ENCODE measurements around the gene ARHGEF4. TPM values are rescaled to one million over a fixed set of nuclear protein-coding genes. Genes with fewer than 3 reads are reported as not detected.

Gene ARHGEF4
- total and polyA plus RNA-seq, 2 donors (not counting 3 experiments of a cell fraction or from before 2014, with no cell fraction given) = not detected

DNA sequence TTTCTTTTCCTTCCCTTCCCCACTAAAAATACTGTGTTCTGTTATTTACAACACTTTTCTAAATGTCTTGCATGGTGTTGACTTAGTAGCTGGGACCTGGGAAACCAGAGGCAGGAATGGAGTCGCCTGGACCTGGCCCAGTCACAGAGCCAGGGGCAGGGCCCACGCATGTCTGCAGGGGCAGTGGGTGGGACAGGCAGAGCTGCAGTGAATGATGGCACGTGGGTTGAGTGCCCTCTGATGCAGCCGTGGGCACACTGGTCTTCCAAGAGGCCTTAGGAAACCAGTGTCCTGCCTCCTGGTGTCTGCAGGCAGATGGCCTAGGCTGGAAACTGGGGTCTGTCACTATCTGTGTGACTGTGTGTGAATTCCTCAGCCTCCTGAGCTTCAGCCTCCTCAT, 46.8 kb downstream of the ARHGEF4 start:
- H3K9ac ChIP-seq (replicated peaks; ENCODE audit: extremely low read depth, insufficient read depth, low read length) = no peak overlapping the region
- TF ChIP-seq, protein P1, sequence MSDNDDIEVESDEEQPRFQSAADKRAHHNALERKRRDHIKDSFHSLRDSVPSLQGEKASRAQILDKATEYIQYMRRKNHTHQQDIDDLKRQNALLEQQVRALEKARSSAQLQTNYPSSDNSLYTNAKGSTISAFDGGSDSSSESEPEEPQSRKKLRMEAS (IDR thresholded peaks at IDR 0.05; ENCODE audit: insufficient read depth, insufficient read length) = no peak
- TF ChIP-seq GATA2 (IDR thresholded peaks at IDR 0.05; ENCODE audit: insufficient read depth, insufficient read length, low read depth, low read length) (no peak), MYC (IDR thresholded peaks at IDR 0.05; ENCODE audit: low read depth, low read length) (no peak), EZH2 (IDR thresholded peaks at IDR 0.05; ENCODE audit: borderline replicate concordance, low read depth, low read length, severe bottlenecking) (no peak), POLR2AphosphoS5 (IDR thresholded peaks at IDR 0.05; ENCODE audit: insufficient read depth, low read depth, low read length) (no peak), JUN (IDR thresholded peaks at IDR 0.05; ENCODE audit: borderline replicate concordance, insufficient read depth, insufficient read length, low read depth) (no peak), POLR2A (IDR thresholded peaks at IDR 0.05; ENCODE audit: low read depth, low read length) (no peak), FOS (IDR thresholded peaks at IDR 0.05; ENCODE audit: borderline replicate concordance, insufficient read depth, low read length) (no peak)
- TF ChIP-seq, protein P2, sequence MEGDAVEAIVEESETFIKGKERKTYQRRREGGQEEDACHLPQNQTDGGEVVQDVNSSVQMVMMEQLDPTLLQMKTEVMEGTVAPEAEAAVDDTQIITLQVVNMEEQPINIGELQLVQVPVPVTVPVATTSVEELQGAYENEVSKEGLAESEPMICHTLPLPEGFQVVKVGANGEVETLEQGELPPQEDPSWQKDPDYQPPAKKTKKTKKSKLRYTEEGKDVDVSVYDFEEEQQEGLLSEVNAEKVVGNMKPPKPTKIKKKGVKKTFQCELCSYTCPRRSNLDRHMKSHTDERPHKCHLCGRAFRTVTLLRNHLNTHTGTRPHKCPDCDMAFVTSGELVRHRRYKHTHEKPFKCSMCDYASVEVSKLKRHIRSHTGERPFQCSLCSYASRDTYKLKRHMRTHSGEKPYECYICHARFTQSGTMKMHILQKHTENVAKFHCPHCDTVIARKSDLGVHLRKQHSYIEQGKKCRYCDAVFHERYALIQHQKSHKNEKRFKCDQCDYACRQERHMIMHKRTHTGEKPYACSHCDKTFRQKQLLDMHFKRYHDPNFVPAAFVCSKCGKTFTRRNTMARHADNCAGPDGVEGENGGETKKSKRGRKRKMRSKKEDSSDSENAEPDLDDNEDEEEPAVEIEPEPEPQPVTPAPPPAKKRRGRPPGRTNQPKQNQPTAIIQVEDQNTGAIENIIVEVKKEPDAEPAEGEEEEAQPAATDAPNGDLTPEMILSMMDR (IDR thresholded peaks at IDR 0.05; ENCODE audit: extremely low read depth in 1 of 2, insufficient read depth in 1 of 2, low read depth in 1 of 2, low read length in 2 of 2) = no peak
- no peaks in the 10 kb centered on the region for H3K79me2 ChIP-seq (ENCODE audit: control insufficient read depth, insufficient read depth, low read length)
- dilution Hi-C loops (cut with MboI; ENCODE audit: extremely low pct_ligation_motif_present, low sequenced_read_pairs) (no loop called here), intact Hi-C loops (cut with micrococcal nuclease) (no loop called here)
- no peak overlapping the region for H2AFZ ChIP-seq (ENCODE audit: low read depth, low read length)
- H3K9me1 ChIP-seq (replicated peaks; ENCODE audit: control insufficient read depth, extremely low read depth, insufficient read depth, low read length) = no peaks in the 10 kb centered on the region
- ChIA-PET CTCF (interaction anchor here (1.2 kb wide), 1 partner anchor 10 kb away, joined by 3 read pairs; no protein-coding TSS in a partner anchor), POLR2A (no interaction called here)
- no peak for DNase-seq (ENCODE audit: low read depth, low spot score)
- H3K36me3 ChIP-seq (ENCODE audit: control insufficient read depth in 2 of 2, extremely low read depth in 1 of 2, insufficient read depth in 2 of 2, low read length in 2 of 2) = no peaks in the 10 kb centered on the region
- BruUV-seq (replicated peaks) = no TSS peak
- H3K27me3 ChIP-seq (ENCODE audit: control insufficient read depth in 2 of 2, insufficient read depth in 2 of 2, low read length in 2 of 2) = no peaks in the 10 kb centered on the region
- no peaks in the 10 kb centered on the region for H3K4me1 ChIP-seq (ENCODE audit: control insufficient read depth, extremely low read depth, insufficient read depth, low read length)
- H3K9me3 ChIP-seq (replicated peaks; ENCODE audit: control insufficient read depth, insufficient read depth, low read length) = no peaks in the 10 kb centered on the region
- H3K4me2 ChIP-seq (ENCODE audit: insufficient read depth, low read length) = no peak overlapping the region
- no peaks in the 10 kb centered on the region for H4K20me1 ChIP-seq (replicated peaks; ENCODE audit: control insufficient read depth, extremely low read depth, insufficient read depth, low read length)
- no peak overlapping the region for H3K4me3 ChIP-seq (replicated peaks in 1 of 3; ENCODE audit: insufficient read depth in 1 of 3, low read depth in 1 of 3, low read length in 3 of 3)
- no peak for FAIRE-seq
- no peak overlapping the region for H3K27ac ChIP-seq (ENCODE audit: insufficient read depth, low read depth, low read length)

Measured in endothelial cell of umbilical vein (primary cell).